Measurements from ENCODE around the gene PSMB9. TPM values are rescaled to one million over a fixed set of nuclear protein-coding genes. Genes with fewer than 3 reads are reported as not detected.

Gene PSMB9
- total and polyA plus RNA-seq, 2 experiments from 2014 or later: 5.1 to 12.3 TPM

DNA sequence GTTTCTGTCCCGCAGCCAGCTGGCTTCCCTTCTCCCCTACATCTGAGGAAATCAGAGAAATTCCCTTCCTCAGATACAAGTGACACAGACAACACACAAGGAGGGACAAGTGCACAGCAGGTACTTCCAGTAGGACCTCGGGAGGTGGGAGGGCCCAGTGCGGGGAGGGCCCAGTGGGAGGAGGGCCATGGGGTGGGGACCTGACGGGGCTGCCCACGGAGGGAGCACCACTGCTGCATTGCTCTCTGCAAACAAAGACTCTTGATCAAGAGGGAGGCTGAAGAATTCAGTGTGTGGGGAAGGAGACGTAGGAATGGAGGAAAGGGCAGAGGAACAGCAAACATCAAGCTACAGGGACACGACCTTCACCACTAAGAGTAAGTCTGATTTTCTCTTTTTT is 24.5 kb upstream of the PSMB9 start:
- no peak for TF ChIP-seq EZH2 (IDR thresholded peaks at IDR 0.05; ENCODE audit: insufficient read depth, poor library complexity, severe bottlenecking)
- TF ChIP-seq EZH2phosphoT487 (IDR thresholded peaks at IDR 0.05; ENCODE audit: insufficient read depth, low read depth): no peak
- Histone ChIP-seq H3K4me1 (ENCODE audit: insufficient read depth) (peaks cover 5% of the 10 kb centered on the region; the same call in 1 of the 2 replicates), H3K9ac (no peak overlapping the region), H3K36me3 (ENCODE audit: low read depth) (no peaks in the 10 kb centered on the region), H3K4me2 (ENCODE audit: unreplicated experiment) (no peak overlapping the region), H3K79me2 (ENCODE audit: insufficient read depth) (no peaks in the 10 kb centered on the region), H4K20me1 (ENCODE audit: insufficient read depth) (no peaks in the 10 kb centered on the region), H3K9me2 (ENCODE audit: insufficient read depth) (no peaks in the 10 kb centered on the region), H3K27me3 (replicated peaks; ENCODE audit: insufficient read depth) (no peaks in the 10 kb centered on the region), H2AFZ (no peak overlapping the region), H3K27ac (no peak overlapping the region), H3K4me3 (no peak overlapping the region), H3F3A (ENCODE audit: insufficient read depth) (peaks cover 16% of the 10 kb centered on the region), H3K9me3 (ENCODE audit: low read depth) (no peaks in the 10 kb centered on the region)
- WGBS, 2 experiments (ENCODE audit: low coverage in 1 of 2, low lambda C conversion rate in 2 of 2, missing lambda C conversion rate in 2 of 2): 83% methylated on average over 6 to 7 of the region's 7 CpGs
- in situ Hi-C loops (cut with MboI): no loop called here
- no peak for DNase-seq

DNA sequence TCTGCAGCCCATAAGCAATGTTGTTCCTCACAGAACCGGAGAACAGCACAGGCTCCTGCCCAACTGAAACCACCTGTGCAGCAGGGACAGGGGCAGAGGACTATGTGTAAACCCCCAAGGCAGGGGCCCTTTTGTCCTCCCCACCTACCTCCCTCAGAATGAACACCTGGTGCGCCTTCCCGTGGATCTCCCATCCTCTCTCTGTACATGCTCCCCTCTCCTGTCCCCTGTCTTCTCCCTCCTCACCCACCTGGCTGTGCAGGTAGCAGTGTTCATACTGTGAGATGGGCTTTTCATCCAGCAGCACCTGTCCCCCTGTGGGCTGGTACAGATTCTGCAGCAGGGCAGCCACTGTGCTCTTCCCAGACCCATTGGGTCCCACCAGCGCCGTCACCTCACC is 24.0 kb upstream of the PSMB9 start:
- Histone ChIP-seq H3F3A (ENCODE audit: insufficient read depth) (peaks cover 16% of the 10 kb centered on the region), H3K4me2 (ENCODE audit: unreplicated experiment) (no peak overlapping the region), H3K36me3 (ENCODE audit: low read depth) (no peaks in the 10 kb centered on the region), H3K9me2 (ENCODE audit: insufficient read depth) (no peaks in the 10 kb centered on the region), H3K4me1 (ENCODE audit: insufficient read depth) (peaks cover 5% of the 10 kb centered on the region; the same call in 1 of the 2 replicates), H4K20me1 (ENCODE audit: insufficient read depth) (no peaks in the 10 kb centered on the region), H3K4me3 (no peak overlapping the region), H3K9me3 (ENCODE audit: low read depth) (no peaks in the 10 kb centered on the region), H3K9ac (no peak overlapping the region), H3K27me3 (replicated peaks; ENCODE audit: insufficient read depth) (no peaks in the 10 kb centered on the region), H2AFZ (no peak overlapping the region), H3K27ac (no peak overlapping the region), H3K79me2 (ENCODE audit: insufficient read depth) (no peaks in the 10 kb centered on the region)
- TF ChIP-seq EZH2 (IDR thresholded peaks at IDR 0.05; ENCODE audit: insufficient read depth, poor library complexity, severe bottlenecking) (no peak), EZH2phosphoT487 (IDR thresholded peaks at IDR 0.05; ENCODE audit: insufficient read depth, low read depth) (no peak)
- no peak for DNase-seq
- in situ Hi-C loops (cut with MboI): no loop called here
- 92 to 93% methylated on average over 5 of the region's 5 CpGs for WGBS, 2 experiments (ENCODE audit: low coverage in 1 of 2, low lambda C conversion rate in 2 of 2, missing lambda C conversion rate in 2 of 2)

DNA sequence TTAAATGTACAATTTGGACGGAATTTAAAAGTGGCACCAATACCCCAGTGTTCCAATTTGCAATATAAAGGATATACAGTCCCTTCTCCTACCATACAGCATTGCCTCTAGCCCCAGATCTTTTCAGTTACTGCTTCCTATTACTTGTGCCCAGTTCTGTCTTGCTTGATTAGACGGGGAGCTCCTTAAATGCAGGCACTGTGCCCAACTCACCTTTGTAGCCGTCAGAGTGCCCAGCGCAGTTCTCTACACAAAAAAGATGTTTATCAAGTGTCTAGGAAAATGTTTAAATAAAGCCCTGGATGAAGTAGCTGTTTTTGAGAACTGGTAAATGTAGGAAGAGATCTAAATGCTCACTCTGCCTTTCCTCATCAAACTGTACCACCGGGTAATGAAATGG is 23.1 kb upstream of the PSMB9 start:
- no peaks in the 10 kb centered on the region for H3K27me3 ChIP-seq (replicated peaks; ENCODE audit: insufficient read depth)
- WGBS, 2 experiments (ENCODE audit: low coverage in 1 of 2, low lambda C conversion rate in 2 of 2, missing lambda C conversion rate in 2 of 2): 76 to 83% methylated on average over 5 of the region's 5 CpGs
- H3K27ac ChIP-seq: no peak overlapping the region
- no peak overlapping the region for H3K4me2 ChIP-seq (ENCODE audit: unreplicated experiment)
- H3K4me1 ChIP-seq (ENCODE audit: insufficient read depth): peaks cover 5% of the 10 kb centered on the region; the same call in 1 of the 2 replicates
- no peak overlapping the region for H2AFZ ChIP-seq
- H3K4me3 ChIP-seq: no peak overlapping the region
- no peak overlapping the region for H3K9ac ChIP-seq
- H3K9me2 ChIP-seq (ENCODE audit: insufficient read depth): no peaks in the 10 kb centered on the region
- peaks cover 13% of the 10 kb centered on the region for H3F3A ChIP-seq (ENCODE audit: insufficient read depth)
- H3K9me3 ChIP-seq (ENCODE audit: low read depth): no peaks in the 10 kb centered on the region
- DNase-seq: no peak
- no peaks in the 10 kb centered on the region for H3K79me2 ChIP-seq (ENCODE audit: insufficient read depth)
- in situ Hi-C loops (cut with MboI): no loop called here
- TF ChIP-seq EZH2 (IDR thresholded peaks at IDR 0.05; ENCODE audit: insufficient read depth, poor library complexity, severe bottlenecking) (no peak), EZH2phosphoT487 (IDR thresholded peaks at IDR 0.05; ENCODE audit: insufficient read depth, low read depth) (no peak)
- H3K36me3 ChIP-seq (ENCODE audit: low read depth): no peaks in the 10 kb centered on the region
- no peaks in the 10 kb centered on the region for H4K20me1 ChIP-seq (ENCODE audit: insufficient read depth)

GRCh38 chr6:32832535-32832934 is 21.5 kb upstream of the PSMB9 start:
- Histone ChIP-seq H4K20me1 (ENCODE audit: insufficient read depth) (no peaks in the 10 kb centered on the region), H3K27me3 (replicated peaks; ENCODE audit: insufficient read depth) (no peaks in the 10 kb centered on the region), H3K9me3 (ENCODE audit: low read depth) (no peaks in the 10 kb centered on the region), H3K4me2 (ENCODE audit: unreplicated experiment) (no peak overlapping the region), H3K79me2 (ENCODE audit: insufficient read depth) (0 out of 2 replicates have a peak, but pooled peaks cover 4% of the 10 kb centered on the region), H3K4me1 (ENCODE audit: insufficient read depth) (peaks cover 7% of the 10 kb centered on the region; the same call in 1 of the 2 replicates), H3K27ac (no peak overlapping the region), H3F3A (ENCODE audit: insufficient read depth) (no peaks in the 10 kb centered on the region), H3K4me3 (no peak overlapping the region), H3K9me2 (ENCODE audit: insufficient read depth) (no peaks in the 10 kb centered on the region), H2AFZ (no peak overlapping the region), H3K9ac (no peak overlapping the region), H3K36me3 (ENCODE audit: low read depth) (no peaks in the 10 kb centered on the region)
- no peak for TF ChIP-seq EZH2phosphoT487 (IDR thresholded peaks at IDR 0.05; ENCODE audit: insufficient read depth, low read depth)
- TF ChIP-seq EZH2 (IDR thresholded peaks at IDR 0.05; ENCODE audit: insufficient read depth, poor library complexity, severe bottlenecking): no peak
- no peak for DNase-seq
- WGBS, 2 experiments (ENCODE audit: low coverage in 1 of 2, low lambda C conversion rate in 2 of 2, missing lambda C conversion rate in 2 of 2): 90 to 91% methylated on average over 13 of the region's 13 CpGs
- in situ Hi-C loops (cut with MboI): no loop called here

DNA sequence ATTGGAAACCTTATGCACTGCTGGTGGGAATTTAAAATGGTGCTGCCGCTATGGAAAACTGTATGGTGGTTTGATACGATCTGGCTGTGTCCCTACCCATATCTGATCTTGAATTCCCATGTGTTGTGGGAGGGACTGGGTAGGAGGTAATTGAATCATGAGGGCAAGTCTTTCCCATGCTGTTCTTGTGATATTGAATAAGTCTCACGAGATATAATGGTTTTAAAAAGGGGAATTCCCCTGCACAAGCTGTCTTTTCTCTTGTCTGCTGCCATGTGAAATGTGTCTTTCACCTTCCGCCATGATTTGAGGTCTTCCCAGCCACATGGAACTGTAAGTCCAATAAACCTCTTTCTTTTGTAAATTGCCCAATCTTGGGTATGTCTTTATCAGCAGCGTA is 20.3 kb upstream of the PSMB9 start:
- no peak for TF ChIP-seq EZH2phosphoT487 (IDR thresholded peaks at IDR 0.05; ENCODE audit: insufficient read depth, low read depth)
- no peak for TF ChIP-seq EZH2 (IDR thresholded peaks at IDR 0.05; ENCODE audit: insufficient read depth, poor library complexity, severe bottlenecking)
- Histone ChIP-seq H3K4me3 (no peak overlapping the region), H2AFZ (no peak overlapping the region), H3K9me2 (ENCODE audit: insufficient read depth) (no peaks in the 10 kb centered on the region), H3K9me3 (ENCODE audit: low read depth) (no peaks in the 10 kb centered on the region), H3K9ac (no peak overlapping the region), H3K27ac (no peak overlapping the region), H4K20me1 (ENCODE audit: insufficient read depth) (no peaks in the 10 kb centered on the region), H3K4me2 (ENCODE audit: unreplicated experiment) (no peak overlapping the region), H3K36me3 (ENCODE audit: low read depth) (no peaks in the 10 kb centered on the region), H3K79me2 (ENCODE audit: insufficient read depth) (0 out of 2 replicates have a peak, but pooled peaks cover 4% of the 10 kb centered on the region), H3K4me1 (ENCODE audit: insufficient read depth) (peaks cover 8% of the 10 kb centered on the region; the same call in 1 of the 2 replicates), H3F3A (ENCODE audit: insufficient read depth) (no peaks in the 10 kb centered on the region), H3K27me3 (replicated peaks; ENCODE audit: insufficient read depth) (no peaks in the 10 kb centered on the region)
- in situ Hi-C loops (cut with MboI): no loop called here
- no peak for DNase-seq
- WGBS, 2 experiments (ENCODE audit: low coverage in 1 of 2, low lambda C conversion rate in 2 of 2, missing lambda C conversion rate in 2 of 2): 97 to 98% methylated on average over 5 of the region's 5 CpGs

All from GM23248 (cell line).